GM12878 (cell line): ENCODE results near the gene ZNF302.

ENCODE experiments used
- GABPA ChIP-seq: IDR thresholded peaks from 2 replicates; pipeline ENCODE4 v1.6.1; 2014; ENCODE audit warnings: antibody characterized with exemption, low read depth, mild to moderate bottlenecking, inconsistent platforms
- IRF5 ChIP-seq: fragments of 450-650 bp; IDR thresholded peaks from 2 replicates; pipeline ENCODE4 v1.6.1; 2017; ENCODE audit warnings: borderline replicate concordance
- NR2F1 ChIP-seq: fragments of 450-650 bp; conservative IDR thresholded peaks from 2 replicates; pipeline ENCODE4 v1.6.1; 2017; ENCODE audit warnings: mild to moderate bottlenecking
- POLR2A ChIP-seq: IDR thresholded peaks from 2 replicates; pipeline ENCODE4 v1.6.1; 2011; ENCODE audit warnings: low read depth, mild to moderate bottlenecking, low read length
- POLR2AphosphoS5 ChIP-seq: IDR thresholded peaks from 2 replicates; pipeline ENCODE4 v1.6.1; 2011; ENCODE audit warnings: mild to moderate bottlenecking, low read length, inconsistent platforms
- RCOR1 ChIP-seq: conservative IDR thresholded peaks from 2 replicates; pipeline ENCODE4 v1.6.1; 2012; ENCODE audit warnings: low read depth, low read length, improper control_type of control experiment

- no peak for TF ChIP-seq IRF5
- TF ChIP-seq POLR2AphosphoS5 = no peak
- TF ChIP-seq RCOR1 = no peak
- TF ChIP-seq POLR2A = no peak
- TF ChIP-seq NR2F1 = no peak
- no peak for TF ChIP-seq GABPA
These were observed 53.7 kb downstream of the ZNF302 start for GRCh38 chr19:34731019-34731829.
